ENCODE data around the gene CELA2A.
A peak's percentile ranks its signal among the peaks of the same experiment; 100 is the strongest.
"Not testable (repeated sequence)": the region's sequence is repeated elsewhere in the genome, so short reads cannot be mapped to it uniquely, and the experiment has no call there.

CELA2A gene

DNA sequence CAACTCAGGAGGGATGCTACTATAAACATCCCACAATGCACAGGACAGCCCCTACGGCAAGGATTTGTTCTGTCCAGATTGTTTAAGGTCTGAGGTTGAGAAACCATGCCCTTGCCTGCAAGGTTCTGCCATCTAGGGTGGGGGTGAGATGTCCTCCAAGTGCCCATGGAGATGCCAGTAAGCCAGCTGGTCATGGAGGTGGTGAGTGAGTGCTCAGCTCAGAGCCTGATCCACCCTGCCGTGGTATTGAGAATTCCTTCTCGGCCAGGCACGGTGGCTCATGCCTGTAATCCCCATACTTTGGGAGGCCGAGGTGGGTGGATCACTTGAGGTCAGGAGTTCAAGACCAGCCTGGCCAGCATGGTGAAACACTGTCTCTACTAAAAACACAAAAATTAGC, 31.6 kb upstream of the CELA2A start:
- no peak for DNase-seq (ENCODE audit: low read depth in 2 of 2)

DNA sequence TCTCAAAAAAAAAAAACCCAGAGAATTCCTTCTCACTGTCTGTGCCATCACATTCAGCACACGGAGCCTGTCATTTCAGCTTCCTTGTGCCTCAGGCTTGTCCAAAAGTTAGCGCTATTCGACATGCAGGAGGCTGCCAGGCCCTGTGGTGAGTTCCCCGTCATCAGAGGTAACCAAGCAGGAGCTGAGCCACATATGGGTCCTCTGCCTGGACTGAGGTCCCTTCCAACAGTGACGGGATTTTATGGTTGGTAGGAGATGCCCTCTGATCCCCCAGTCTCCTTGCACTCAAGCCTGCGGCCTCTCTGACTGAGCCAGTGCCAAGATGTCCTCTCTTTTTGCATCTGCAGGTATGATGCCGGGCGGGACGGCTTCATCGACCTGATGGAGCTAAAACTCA, 31.0 kb upstream of the CELA2A start:
- no peak for DNase-seq (ENCODE audit: low read depth in 2 of 2)

GRCh38 chr1:15425958-15426357, 30.6 kb upstream of the CELA2A start:
- no peak for DNase-seq (ENCODE audit: low read depth in 2 of 2)

- DNase-seq (ENCODE audit: low read depth in 2 of 2): no peak
These were observed 29.8 kb upstream of the CELA2A start for GRCh38 chr1:15426492-15427279.

DNA sequence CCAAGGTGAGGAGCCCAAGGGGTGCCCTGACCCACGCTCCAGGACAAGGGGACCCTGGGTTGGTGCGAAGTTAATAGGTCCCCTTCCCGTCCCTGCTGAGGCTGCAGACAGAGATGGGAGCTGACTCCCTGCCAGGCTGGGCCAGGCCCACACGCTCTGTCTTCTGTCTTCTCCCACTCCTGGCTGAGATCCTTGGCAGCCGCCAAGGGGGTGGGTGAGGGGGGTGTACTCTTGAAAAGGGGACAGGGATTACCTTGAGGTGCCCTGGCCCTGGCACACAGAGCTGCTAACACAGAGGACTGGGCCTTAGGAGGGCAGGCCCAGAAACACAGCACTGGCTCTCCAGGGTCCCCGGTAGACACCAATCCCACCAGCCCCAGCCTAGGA, 29.3 kb upstream of the CELA2A start:
- no peak for DNase-seq (ENCODE audit: low read depth in 2 of 2)

- not testable (repeated sequence) for DNase-seq (ENCODE audit: low read depth in 2 of 2)
These were observed 28.3 kb upstream of the CELA2A start for GRCh38 chr1:15428252-15428651.

- DNase-seq (ENCODE audit: low read depth in 2 of 2): no peak
These were observed 27.6 kb upstream of the CELA2A start for GRCh38 chr1:15428815-15429435.

DNA sequence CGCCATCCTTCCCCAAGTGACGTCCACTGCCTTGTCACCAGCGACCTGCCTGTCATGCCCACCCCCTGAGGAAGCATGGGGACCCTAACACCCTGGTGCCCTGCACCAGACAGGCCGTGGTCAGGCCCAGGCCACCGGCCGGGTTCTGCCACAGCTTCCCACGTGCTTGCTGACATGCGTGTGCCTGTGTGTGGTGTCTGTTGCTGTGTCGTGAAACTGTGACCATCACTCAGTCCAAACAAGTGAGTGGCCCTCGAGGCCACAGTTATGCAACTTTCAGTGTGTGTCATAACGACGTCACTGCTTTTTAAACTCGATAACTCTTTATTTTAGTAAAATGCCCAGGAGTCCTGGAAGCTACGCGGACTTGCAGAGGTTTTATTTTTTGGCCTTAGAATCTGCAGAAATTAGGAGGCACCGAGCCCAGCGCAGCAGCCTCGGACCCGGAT, 26.8 kb upstream of the CELA2A start:
- no peak for DNase-seq (ENCODE audit: low read depth in 2 of 2)

GRCh38 chr1:15430787-15431570, 25.6 kb upstream of the CELA2A start:
- peak; percentile 44 to 48 for DNase-seq (ENCODE audit: low read depth in 2 of 2)

DNA sequence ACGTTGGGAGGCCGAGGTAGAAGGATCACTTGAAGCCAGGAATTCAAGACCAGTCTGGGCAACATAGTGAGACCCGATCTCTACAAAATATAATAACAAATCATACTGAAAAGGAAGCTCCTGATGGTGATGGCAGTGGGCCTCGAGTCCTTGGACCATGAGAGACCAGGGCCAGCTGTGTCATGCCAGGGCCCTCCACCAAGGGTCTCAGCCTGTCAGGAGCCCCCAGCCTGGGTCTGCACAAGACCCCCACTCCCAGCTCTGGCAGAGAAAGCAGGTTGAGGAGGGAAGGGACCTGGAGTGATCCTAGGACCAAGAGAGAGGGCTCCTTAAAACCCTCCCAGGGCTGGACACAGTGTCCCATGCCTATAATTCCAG, 25.0 kb upstream of the CELA2A start:
- no peak for DNase-seq (ENCODE audit: low read depth in 2 of 2)

DNA sequence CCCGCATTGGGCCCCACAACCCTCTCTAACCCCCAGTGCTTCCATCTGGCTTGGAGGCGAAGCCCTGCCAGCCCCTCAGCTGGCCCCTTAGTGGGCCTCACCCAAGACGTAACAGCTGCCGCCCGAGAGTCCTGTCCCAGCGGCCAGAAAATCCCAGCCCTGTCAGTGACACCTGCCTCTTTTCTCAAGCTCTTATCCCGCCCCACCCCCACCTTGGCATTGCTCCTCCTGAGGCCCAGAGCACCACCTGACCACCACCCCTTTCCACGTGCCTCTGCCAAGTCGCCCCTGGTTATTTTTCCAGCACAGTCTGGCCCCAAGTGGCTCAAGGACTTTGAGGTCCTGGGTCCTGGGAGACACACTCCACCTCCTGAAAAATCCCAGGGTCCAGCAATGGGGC, 24.2 kb upstream of the CELA2A start:
- no peak for DNase-seq (ENCODE audit: low read depth in 2 of 2)

DNA sequence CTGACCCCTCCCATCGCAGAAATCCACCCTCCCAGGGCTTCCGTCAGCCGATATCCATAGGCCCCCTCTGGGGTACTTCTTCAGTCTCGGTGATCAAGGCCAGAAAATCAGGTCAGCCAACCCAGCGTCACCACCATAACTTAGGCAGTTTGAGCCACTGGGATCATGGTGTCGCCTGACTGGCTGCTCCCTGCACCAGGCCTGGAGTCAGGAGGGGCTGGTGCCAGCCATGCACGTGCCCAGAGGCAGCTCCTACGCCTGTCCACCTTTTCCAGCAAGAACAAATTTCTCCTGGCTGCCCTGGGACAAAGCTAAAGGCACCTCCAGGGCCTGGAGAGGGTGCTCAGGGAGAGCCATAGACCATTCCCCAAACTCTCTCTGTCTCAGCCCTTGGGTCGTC, 23.1 kb upstream of the CELA2A start:
- no peak for DNase-seq (ENCODE audit: low read depth in 2 of 2)

DNA sequence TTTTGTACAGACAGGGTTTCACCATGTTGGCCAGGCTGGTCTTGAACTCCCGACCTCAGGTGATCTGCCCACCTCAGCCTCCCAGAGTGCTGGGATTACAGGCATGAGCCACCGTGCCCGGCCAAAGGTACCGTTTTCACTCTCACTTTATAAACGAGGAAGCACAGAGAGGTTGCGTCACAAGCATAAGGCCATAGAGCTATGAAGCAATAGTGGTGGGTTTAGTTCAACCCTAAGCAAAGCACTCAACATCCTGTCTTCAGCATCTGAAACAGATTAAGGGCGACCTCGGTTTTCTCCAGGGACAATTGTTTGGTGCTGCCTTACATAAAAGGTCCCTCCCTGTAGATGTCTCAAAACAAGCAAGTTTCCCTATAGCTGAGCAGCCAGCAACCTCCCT, 21.8 kb upstream of the CELA2A start:
- DNase-seq (ENCODE audit: low read depth in 2 of 2): not testable (repeated sequence)

DNA sequence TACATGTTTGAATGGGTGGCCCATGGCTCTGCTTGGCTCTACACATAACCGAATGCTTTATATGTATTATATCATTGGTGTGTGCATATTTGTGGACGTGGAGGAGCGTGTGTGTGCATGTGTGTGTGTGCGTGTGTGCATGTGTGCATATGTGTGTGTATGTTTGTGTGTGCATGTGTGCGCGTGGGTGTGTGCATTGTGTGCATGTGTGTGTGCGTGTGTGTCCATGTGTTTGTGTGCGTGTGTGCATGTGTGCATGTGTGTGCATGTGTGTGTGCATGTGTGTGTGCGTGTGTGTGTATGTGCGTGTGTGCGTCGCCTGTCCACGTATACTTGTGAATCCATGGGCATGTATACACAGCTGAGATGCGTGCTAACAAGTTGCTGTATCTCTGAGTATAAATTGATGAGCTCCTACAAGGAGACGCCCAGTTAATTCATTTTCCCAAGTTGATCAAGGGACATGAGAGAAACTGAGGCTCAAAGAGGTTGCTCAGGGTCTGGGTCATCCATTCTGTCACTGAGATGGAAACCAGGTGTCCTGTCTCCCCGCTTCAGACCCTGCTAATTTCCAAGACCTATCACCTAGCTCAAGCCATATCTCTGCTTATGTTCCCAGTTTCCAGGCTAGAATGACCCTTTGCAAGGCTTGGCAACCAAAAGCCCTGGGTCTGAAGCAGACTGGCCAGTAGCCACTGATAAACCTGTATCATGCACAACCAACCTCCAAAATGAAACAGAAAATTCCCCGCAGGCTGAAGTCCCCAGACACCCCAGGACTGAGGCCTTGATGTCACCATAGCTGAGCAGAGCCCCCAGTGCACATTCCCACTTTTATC, 21.1 kb upstream of the CELA2A start:
- DNase-seq (ENCODE audit: low read depth in 2 of 2): no peak

DNA sequence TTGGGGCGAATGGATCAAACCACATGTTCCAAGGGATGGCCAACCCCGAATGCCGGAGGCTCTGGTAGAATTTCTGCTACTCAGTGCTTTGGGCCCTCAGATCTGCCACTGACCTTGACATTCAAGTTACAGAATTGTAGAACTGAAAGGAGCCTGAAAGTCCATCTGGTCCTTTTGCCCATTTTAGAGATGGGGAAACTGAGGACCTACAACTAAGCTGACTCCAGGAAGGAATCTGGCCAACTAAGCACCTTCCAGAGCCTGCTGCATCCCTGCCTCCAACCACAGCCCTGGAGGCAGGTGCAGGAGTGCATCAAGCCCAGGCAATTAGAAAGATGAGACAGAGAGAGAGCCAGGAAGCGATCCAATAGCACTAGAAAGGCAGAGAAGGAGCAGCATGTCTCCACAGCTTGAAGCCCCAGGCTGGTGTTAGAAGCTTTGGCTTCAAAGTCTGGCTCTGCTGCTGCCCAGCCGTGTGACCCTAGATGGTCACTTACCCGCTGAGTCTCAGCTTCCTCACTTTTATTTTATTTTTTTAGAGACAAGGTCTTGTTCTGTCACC, 19.6 kb upstream of the CELA2A start:
- DNase-seq (ENCODE audit: low read depth in 2 of 2): no peak

DNA sequence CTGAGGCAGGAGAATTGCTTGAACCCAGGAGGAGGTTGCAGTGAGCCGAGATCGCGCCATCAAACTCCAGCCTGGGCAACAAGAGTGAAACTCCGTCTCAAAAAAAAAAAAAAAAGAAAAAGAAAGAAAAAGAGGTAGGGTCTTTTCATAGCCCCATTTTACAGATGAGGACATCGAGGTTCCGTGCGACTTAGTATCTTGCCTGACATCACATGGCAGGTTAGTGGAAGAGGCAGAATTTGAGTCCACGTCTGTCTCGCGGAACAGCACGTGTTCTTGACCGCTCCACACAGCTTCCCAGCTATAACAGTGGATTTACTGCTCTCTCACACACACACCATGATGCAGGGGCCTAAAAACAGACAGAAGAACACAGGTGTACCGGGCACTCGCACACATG, 17.2 kb upstream of the CELA2A start:
- DNase-seq (ENCODE audit: low read depth in 2 of 2): no peak

GRCh38 chr1:15440357-15440756, 16.2 kb upstream of the CELA2A start:
- DNase-seq (ENCODE audit: low read depth in 2 of 2): no peak

DNA sequence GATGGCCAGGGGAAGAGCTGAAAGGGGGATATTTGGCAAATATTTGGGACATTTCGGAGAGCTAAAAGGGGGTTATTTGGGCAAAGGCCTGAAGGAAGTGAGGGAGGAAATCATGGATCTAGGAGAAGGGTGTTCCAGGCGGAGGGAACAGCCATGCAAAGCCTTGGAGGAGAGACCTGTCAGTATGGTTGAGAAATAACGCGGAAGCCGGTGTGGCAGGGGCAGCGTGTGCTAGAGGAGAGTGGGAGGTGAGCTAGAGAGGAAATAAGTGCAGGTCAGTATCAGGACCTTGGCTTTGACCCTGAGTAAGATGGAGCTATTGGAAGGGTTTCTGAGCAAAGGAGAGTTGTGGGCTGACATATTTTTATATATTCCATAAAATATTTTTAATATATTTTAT, 15.3 kb upstream of the CELA2A start:
- no peak for DNase-seq (ENCODE audit: low read depth in 2 of 2)

- no peak for DNase-seq (ENCODE audit: low read depth in 2 of 2)
These were observed 14.4 kb upstream of the CELA2A start for GRCh38 chr1:15442119-15442518.

DNA sequence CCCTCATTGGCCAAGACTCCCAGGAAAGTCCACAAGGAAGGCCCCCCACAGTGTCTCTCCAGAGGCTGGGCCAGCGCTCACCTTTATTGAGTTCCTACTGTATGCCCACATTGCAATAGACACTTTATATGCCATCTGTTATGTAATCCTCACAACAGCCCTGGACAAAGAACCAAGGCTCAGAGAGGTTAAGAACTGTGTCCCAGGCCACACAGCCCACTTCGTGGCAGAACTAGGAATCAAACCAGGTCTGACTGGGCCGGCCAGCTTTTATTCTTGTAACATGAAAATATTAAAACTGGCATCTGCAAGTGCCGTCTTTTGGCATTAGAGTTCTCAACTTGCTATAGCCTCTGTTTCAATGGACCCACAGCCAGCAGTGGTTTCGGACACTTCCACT, 13.8 kb upstream of the CELA2A start:
- no peak for DNase-seq (ENCODE audit: low read depth in 2 of 2)

DNA sequence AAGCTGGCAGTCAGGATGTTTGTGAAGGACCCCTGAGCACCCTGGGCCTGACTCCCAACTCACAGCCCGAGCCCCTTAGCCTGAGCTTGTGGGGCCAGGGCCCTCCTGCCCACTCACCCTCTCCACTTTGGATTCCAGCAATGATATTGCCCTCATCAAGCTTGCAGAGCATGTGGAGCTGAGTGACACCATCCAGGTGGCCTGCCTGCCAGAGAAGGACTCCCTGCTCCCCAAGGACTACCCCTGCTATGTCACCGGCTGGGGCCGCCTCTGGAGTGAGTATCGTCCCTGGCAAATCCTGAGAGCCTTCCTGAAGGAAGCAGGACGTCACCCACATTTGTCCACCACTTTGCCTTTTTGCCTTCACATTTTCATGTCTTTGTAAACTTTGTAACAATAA, 13.3 kb upstream of the CELA2A start:
- DNase-seq (ENCODE audit: low read depth in 2 of 2): no peak
